Astrocyte of the cerebellum (primary cell): ENCODE data around the gene TMEM11.

Experiments
- DNase-seq: peaks from one replicate; pipeline ENCODE4 v3.0.0-alpha.2; 2011; ENCODE audit warnings: low read depth
- H3K4me3 ChIP-seq: 2 replicates; pipeline ENCODE4 v1.5.1; 2011; ENCODE audit warnings: mild to moderate bottlenecking, low read depth, low read length, moderate library complexity
- in situ Hi-C: cut with HindIII; loops from 2 replicates; pipeline ENCODE4 v1.10.0; 2017; ENCODE audit warnings: low sequenced_read_pairs
- TF ChIP-seq, protein P1 (sequence below): IDR thresholded peaks from 2 replicates; pipeline ENCODE4 v1.5.1; 2012; ENCODE audit warnings: low read length, low read depth, moderate library complexity, mild to moderate bottlenecking; ENCODE audit errors: missing control alignments

The TMEM11 gene

DNA sequence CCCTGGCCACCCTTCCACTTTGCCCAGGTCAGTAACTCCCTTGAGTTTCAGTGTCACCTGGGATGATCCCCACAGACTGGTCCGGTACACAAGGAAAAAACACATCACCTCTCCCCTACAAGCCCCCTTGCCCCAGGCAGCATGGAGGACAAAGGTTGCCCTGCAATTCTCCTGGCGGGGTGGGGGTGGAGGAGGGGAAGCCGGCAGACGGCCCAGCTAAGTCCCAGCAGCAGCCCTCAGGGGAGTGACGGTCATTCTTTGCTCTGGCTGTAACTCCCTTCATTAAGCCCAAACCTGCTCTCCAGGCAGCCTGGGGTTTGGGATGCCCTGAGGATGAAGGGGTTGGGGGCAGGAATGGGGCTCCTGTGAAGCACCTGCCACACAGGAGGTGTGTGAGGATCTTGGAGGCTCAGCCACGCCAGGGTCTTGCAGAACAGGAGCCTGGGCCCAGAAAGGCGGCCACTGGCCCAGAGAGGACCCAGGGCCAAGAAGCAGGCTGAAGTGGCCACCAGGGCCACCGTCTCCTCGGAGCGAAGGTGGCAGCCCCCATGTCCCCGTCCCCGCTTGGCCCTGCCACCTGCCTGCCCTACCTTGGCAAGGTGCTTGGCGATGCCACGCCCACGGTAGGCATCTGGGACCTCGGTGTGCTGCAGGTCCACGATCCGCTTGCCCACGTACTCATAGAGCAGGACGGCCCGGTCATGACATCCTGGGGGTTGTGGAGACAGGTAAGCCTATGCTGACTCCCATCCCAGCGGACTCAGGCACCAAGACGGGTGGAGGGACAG, 29.7 kb upstream of the TMEM11 start:
- TF ChIP-seq, protein P1, sequence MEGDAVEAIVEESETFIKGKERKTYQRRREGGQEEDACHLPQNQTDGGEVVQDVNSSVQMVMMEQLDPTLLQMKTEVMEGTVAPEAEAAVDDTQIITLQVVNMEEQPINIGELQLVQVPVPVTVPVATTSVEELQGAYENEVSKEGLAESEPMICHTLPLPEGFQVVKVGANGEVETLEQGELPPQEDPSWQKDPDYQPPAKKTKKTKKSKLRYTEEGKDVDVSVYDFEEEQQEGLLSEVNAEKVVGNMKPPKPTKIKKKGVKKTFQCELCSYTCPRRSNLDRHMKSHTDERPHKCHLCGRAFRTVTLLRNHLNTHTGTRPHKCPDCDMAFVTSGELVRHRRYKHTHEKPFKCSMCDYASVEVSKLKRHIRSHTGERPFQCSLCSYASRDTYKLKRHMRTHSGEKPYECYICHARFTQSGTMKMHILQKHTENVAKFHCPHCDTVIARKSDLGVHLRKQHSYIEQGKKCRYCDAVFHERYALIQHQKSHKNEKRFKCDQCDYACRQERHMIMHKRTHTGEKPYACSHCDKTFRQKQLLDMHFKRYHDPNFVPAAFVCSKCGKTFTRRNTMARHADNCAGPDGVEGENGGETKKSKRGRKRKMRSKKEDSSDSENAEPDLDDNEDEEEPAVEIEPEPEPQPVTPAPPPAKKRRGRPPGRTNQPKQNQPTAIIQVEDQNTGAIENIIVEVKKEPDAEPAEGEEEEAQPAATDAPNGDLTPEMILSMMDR, result no peak
- in situ Hi-C loops, result no loop called here
- no peak overlapping the region for H3K4me3 ChIP-seq
- DNase-seq, result no peak

- in situ Hi-C loops, result no loop called here
- TF ChIP-seq, protein P1, result no peak
- no peak for DNase-seq
- no peak overlapping the region for H3K4me3 ChIP-seq
These were observed 29.0 kb upstream of the TMEM11 start for GRCh38 chr17:21242780-21243515.

GRCh38 chr17:21242026-21242697, 28.2 kb upstream of the TMEM11 start:
- no peak for DNase-seq
- no peak overlapping the region for H3K4me3 ChIP-seq
- TF ChIP-seq, protein P1, result no peak
- in situ Hi-C loops, result no loop called here

DNA sequence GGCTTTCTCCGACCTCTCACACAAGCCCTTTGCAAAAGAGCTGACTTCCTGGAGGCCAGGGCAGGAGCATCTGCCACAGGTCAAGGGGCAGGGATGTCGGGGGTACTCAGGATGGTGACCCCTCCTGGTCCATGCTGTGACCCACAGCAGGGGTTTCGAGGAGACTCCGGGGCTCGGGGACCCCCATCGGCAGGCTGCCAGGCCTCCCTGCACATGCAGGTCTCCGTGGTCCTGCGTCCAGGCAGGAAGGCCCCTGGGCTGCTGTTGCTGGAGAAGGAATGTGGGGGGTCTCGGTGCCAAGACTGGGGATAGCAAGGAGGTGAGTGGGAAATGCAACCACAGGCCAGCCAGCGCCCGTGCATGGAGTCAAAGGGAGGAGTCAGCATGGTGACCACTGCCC, 27.6 kb upstream of the TMEM11 start:
- in situ Hi-C loops, result no loop called here

DNA sequence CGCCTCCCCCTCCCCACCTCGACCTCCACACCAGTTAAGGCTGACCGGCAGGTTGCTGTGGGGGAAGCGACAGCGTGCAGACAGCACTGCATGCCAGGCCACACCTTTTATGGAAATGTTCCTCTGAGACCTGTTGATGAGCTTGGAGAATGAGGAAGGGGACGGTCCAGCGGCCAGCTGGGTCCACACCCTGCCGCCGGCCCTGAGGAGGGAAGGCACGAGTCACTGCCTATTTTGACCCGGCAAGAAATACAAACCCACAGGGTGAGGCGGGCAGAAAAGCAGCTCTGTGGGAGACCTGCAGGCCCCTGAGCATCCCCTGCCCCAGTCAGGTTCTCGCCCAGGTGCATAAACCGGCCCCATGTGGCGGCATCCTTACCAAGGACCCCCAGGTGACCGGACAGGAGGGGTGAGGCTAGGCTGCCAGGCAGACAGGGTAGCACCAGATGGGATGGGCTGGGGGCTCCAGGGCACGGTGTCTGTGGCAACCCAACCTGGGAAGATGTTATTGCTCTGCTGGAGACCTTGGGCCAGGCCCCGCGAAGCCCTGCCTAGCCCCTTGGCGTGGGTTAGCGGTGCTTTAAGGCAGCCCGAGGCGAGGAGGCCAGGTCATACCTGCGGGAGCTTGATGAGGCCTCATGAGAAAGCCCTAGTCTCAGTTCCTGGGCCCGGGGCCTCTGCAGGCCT, 26.6 kb upstream of the TMEM11 start:
- in situ Hi-C loops, result no loop called here
- TF ChIP-seq, protein P1, result no peak
- DNase-seq, result no peak
- no peak overlapping the region for H3K4me3 ChIP-seq

More for the DNA sequence above, 27.6 kb upstream of the TMEM11 start:
- no peak for DNase-seq
- TF ChIP-seq, protein P1, result no peak
- H3K4me3 ChIP-seq, result no peak overlapping the region
